ENCODE data around the gene SBF2. TPM values are rescaled to one million over a fixed set of nuclear protein-coding genes. Genes with fewer than 3 reads are reported as not detected.
"Not testable (repeated sequence)": the region's sequence is repeated elsewhere in the genome, so short reads cannot be mapped to it uniquely, and the experiment has no call there.

SBF2 gene
- total RNA-seq, 1 donor from 2014 or later: 27.7 TPM

GRCh38 chr11:9761441-9761945 lies 532.5 kb downstream of the SBF2 start:
- no peak for ATAC-seq

GRCh38 chr11:9760193-9760575 lies 533.8 kb downstream of the SBF2 start:
- ATAC-seq: no peak

GRCh38 chr11:9759519-9760192 lies 534.4 kb downstream of the SBF2 start:
- ATAC-seq: peak; percentile 90

- ATAC-seq: peak; percentile 40
Measured at GRCh38 chr11:9758637-9759518, 535.1 kb downstream of the SBF2 start.

DNA sequence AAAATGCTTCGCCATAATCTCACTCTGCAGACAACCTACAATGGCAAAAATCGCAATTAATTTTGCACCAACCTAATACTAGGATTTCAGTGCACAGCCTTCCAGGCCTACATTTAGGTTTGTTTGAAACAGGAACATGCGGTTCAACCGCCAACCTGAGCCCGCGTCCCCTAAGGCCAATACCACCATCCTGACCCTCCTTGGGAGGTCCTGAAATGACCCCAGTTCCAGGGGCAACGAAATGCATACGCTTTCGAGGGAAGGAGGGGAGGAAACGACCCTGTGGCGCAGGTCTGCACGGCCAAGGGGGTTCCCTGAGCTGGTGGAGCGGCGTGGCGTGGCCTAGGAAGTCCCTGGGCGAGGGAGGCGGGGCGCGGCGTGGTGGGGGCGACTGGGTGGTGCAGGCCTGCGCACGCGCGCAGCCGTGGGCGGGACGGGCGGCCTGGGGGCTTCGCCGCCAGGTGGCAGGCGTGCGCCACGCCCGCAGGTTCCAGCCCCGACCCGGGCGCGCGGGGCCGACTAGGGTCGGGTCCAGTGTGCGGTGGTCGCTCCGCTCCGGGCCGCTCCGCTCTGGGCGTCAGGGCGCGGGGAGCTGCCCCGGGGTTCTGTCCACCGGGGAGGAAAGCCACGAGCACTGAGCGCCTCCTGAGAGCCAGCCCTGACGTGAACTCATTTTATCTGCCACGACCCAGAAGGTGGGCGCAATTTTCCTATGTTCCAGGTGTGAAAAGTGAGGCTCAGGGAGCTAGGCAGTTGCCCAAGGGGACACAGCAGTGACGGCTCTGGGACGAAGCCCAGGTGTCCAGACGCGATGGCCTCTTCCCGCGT lies 536.0 kb downstream of the SBF2 start:
- peak; percentile 69 for ATAC-seq

DNA sequence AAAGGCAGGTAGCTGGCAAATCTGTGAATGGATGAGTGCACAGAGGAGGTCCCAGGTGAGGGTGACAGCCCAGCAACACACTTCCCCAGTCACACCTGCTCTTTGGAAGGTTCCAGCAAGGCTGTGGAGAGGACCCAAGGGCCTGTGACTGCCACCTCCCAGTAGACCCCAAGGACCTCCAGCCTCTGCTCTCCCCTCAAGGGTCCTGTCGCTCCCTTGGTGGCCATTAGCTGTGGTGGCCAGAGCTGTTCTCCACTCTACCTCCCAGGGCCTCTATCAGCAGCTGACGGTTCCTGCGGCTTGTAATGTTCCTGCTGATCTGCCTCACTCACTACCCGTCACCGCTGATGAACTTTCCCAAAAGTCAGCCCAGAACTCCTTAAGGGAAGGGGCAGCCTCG lies 537.1 kb downstream of the SBF2 start:
- no peak for ATAC-seq

DNA sequence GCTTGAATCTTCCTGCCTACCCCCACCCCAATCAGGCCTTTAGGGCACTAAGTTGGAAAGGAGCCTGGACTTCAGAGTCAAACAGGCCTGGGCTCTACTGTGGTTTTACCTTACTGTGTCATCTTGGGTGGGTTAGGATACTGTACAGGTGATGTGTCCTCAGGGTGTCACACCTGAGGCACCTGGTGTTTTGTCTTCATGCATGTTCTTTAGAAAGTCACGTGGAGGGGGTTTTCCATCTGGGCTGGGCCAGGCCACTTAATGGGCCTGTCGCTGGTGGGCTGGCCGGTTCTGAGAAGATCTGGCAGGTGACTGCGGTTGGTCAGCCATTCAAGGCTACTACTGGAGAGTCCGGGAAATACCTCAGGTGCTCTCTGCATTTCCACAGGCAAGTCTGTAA lies 537.6 kb downstream of the SBF2 start:
- ATAC-seq: no peak

DNA sequence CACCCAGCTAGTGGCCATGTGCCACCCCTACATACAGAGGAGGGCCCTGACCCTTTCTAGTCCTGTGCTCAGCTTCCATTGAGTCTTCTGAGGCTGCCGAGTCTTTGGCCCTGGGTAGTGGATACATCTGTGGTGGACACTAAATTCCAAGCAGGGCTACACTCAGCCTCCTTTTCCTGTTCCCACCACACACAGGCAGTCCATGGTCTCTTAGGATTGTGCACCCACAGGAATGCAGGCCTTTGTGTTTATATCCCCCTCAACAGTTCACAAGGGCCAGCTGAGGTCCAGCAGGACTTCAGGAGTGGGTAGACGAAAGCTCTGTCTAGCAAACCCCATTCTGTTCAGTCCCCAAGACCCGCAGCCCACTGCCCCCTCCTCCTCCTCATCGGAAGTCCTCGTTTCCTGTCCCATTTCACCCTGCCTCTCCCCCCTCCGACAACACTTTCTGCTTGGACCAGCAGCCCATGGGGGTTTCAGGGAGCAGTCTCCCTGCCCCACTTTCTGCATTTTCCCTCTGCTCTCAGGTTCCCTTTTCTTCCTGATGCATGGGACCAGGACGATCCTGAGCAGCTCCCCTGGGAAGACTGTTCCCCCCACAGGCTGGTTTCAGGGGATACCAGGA lies 538.3 kb downstream of the SBF2 start:
- no peak for ATAC-seq

GRCh38 chr11:9754010-9754471 lies 540.0 kb downstream of the SBF2 start:
- peak; percentile 58 for ATAC-seq

DNA sequence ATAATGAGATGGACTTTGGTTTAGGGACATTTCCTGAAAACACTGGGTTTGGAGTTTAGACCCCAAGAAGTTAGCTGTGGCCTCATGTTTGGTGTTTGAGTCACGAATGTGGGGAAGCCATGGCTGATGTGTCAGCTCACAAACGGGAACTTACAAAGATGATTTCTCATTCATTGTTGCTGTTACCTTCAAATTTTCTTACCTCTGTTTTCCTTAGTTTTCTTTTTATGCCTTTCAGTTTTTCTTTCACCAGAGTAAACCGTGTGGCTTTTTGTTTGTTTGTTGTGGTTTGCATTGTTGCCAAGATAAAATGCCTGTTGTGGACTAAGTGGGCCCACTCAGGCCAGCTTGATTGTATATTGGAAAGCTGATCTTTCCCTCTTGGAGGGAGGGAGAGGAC lies 541.0 kb downstream of the SBF2 start:
- ATAC-seq: no peak

GRCh38 chr11:9752091-9752490 lies 541.9 kb downstream of the SBF2 start:
- ATAC-seq: no peak

GRCh38 chr11:9750551-9750950 lies 543.5 kb downstream of the SBF2 start:
- peak; percentile 17 for ATAC-seq

DNA sequence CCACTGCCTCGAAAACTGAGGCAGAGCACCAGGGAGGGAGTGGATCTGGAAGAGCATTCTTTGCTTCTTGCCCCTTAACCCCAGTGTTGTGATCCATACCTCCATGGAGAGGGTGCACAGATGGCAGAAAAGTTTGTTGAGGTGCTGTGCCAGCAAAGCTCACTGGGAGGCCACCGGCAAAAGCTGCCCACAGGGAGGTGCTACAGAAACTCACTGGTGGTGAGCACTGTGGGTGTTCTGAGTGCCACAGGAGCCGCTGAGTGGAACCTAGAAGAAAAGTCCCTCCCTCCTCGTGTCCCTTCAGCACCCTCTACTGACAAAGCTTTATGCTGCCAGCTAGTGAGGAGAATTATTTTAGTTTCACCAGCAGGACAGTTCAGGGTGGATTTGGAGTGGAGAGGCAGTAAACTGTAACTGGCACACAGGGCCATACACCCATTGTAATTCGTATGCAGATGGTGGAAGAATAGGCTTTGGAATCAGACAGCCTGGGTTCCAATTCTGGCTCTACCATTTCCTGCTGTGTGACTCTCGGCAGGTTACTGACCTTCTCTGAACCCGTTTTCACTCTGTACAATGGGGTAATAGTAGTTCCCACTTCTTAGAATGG lies 545.6 kb downstream of the SBF2 start:
- ATAC-seq: peak; percentile 82

DNA sequence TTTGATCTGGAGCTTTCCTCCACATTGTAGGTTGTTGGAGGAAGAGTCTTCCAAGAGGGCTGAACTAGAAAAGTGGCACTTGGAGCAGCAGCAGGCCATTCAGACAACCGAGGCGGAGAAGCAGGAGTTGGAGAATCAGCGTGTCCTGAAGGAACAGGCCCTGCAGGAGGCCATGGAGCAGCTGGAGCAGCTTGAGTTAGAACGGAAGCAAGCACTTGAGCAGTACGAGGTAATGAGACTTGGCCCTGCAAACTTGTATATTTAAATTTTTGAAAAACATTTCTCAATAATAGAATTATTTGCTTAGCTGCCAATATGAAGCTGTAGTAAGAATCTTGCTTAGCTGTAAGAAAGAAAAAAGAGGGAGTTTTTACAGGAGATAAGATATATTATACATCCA lies 546.2 kb downstream of the SBF2 start:
- ATAC-seq: no peak

GRCh38 chr11:9747229-9747628 lies 546.8 kb downstream of the SBF2 start:
- ATAC-seq: no peak

- no peak for ATAC-seq
Measured at GRCh38 chr11:9745411-9746211, 548.4 kb downstream of the SBF2 start.

DNA sequence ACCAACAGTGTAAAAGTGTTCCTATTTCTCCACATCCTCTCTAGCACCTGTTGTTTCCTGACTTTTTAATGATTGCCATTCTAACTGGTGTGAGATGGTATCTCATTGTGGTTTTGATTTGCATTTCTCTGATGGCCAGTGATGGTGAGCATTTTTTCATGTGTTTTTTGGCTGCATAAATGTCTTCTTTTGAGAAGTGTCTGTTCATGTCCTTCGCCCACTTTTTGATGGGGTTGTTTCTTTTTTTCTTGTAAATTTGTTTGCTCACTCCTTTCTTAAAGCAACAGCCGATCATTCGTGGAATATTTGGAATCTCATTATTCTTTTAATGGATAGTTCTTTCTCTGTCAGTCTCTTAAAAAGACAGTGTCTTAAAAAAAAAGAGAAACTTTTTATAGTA lies 550.5 kb downstream of the SBF2 start:
- not testable (repeated sequence) for ATAC-seq

- ATAC-seq: no peak
Measured at GRCh38 chr11:9741260-9741659, 552.8 kb downstream of the SBF2 start.

GRCh38 chr11:9740202-9740883 lies 553.7 kb downstream of the SBF2 start:
- ATAC-seq: peak; percentile 81
